ENCODE results near the gene PIGC. TPM values are rescaled to one million over a fixed set of nuclear protein-coding genes. Genes with fewer than 3 reads are reported as not detected.

The PIGC gene
- total RNA-seq, 1 donor from 2014 or later: 28.6 TPM

- Mint-ChIP-seq H3K4me3 (ENCODE audit: low read depth) (no peak overlapping the region), H3K4me1 (ENCODE audit: low read depth) (peaks cover 12% of the 10 kb centered on the region), H3K9me3 (ENCODE audit: low read depth) (peaks cover 5% of the 10 kb centered on the region), H3K36me3 (ENCODE audit: insufficient read depth) (peaks cover 2% of the 10 kb centered on the region), H3K27ac (no peak overlapping the region), H3K27me3 (no peaks in the 10 kb centered on the region)
- peak; percentile 61 for TF ChIP-seq CTCF (IDR thresholded peaks at IDR 0.05; ENCODE audit: unreplicated experiment)
- DNase-seq (ENCODE audit: low spot score, unreplicated experiment): no peak
Observed at GRCh38 chr1:172429331-172430127, 14.3 kb downstream of the PIGC start.

GRCh38 chr1:172427191-172427590 is 16.7 kb downstream of the PIGC start:
- H3K4me3 Mint-ChIP-seq (ENCODE audit: low read depth): no peak overlapping the region
- H3K27me3 Mint-ChIP-seq: no peaks in the 10 kb centered on the region
- H3K4me1 Mint-ChIP-seq (ENCODE audit: low read depth): peaks cover 9% of the 10 kb centered on the region
- no peak overlapping the region for H3K27ac Mint-ChIP-seq
- H3K36me3 Mint-ChIP-seq (ENCODE audit: insufficient read depth): no peaks in the 10 kb centered on the region
- no peaks in the 10 kb centered on the region for H3K9me3 Mint-ChIP-seq (ENCODE audit: low read depth)
- no peak for DNase-seq (ENCODE audit: low spot score, unreplicated experiment)
- no peak for TF ChIP-seq CTCF (IDR thresholded peaks at IDR 0.05; ENCODE audit: unreplicated experiment)

DNA sequence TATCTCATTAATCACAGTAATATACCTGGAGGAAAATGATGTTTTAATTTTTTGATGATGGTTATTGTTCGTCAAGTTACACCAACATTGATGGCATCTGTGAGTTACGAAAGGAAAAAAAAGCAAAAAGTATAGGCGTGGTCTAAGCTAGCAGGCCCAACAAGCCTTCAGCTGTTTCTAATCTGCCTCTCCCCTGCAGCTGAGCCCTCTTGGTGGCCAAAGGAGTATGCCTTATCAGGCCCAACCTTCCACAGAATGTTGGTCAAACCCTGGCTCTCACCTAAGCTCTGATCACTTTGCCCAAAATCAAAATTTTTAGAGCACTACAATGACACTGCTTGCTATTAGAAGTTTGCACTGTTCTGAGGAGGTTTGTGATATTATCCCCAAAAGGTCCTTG is 18.5 kb downstream of the PIGC start:
- Mint-ChIP-seq H3K4me3 (ENCODE audit: low read depth) (no peak overlapping the region), H3K9me3 (ENCODE audit: low read depth) (no peaks in the 10 kb centered on the region), H3K27ac (no peak overlapping the region), H3K27me3 (no peaks in the 10 kb centered on the region), H3K36me3 (ENCODE audit: insufficient read depth) (no peaks in the 10 kb centered on the region), H3K4me1 (ENCODE audit: low read depth) (no peaks in the 10 kb centered on the region)
- DNase-seq (ENCODE audit: low spot score, unreplicated experiment): no peak
- no peak for TF ChIP-seq CTCF (IDR thresholded peaks at IDR 0.05; ENCODE audit: unreplicated experiment)

DNA sequence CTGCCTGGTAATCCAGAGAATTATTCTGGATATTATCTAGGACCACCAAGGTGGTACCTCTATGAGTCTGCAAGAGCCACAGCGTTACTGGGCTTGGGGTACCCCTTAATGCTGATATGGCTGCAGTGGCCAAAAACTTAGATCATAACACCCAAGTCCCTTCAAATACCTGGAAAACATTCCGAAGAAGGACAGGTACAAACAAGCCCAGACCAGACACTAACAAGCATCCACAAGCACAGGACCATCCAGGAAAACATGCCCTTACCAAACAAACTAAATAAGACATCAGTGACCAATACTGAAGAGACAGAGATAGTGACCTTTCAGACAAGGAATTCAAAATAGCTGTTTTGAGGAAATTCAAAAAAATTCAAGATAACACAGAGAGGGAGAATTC is 20.5 kb downstream of the PIGC start:
- H3K27ac Mint-ChIP-seq: no peak overlapping the region

GRCh38 chr1:172421974-172422604 is 21.8 kb downstream of the PIGC start:
- Mint-ChIP-seq H3K27ac (no peak overlapping the region), H3K4me3 (ENCODE audit: low read depth) (no peak overlapping the region), H3K27me3 (no peaks in the 10 kb centered on the region), H3K36me3 (ENCODE audit: insufficient read depth) (no peaks in the 10 kb centered on the region), H3K4me1 (ENCODE audit: low read depth) (no peaks in the 10 kb centered on the region), H3K9me3 (ENCODE audit: low read depth) (no peaks in the 10 kb centered on the region)
- no peak for DNase-seq (ENCODE audit: low spot score, unreplicated experiment)
- no peak for TF ChIP-seq CTCF (IDR thresholded peaks at IDR 0.05; ENCODE audit: unreplicated experiment)

More for the DNA sequence above, 20.5 kb downstream of the PIGC start:
- Mint-ChIP-seq H3K4me1 (ENCODE audit: low read depth) (no peaks in the 10 kb centered on the region), H3K4me3 (ENCODE audit: low read depth) (no peak overlapping the region), H3K27me3 (no peaks in the 10 kb centered on the region), H3K36me3 (ENCODE audit: insufficient read depth) (no peaks in the 10 kb centered on the region), H3K9me3 (ENCODE audit: low read depth) (no peaks in the 10 kb centered on the region)
- no peak for TF ChIP-seq CTCF (IDR thresholded peaks at IDR 0.05; ENCODE audit: unreplicated experiment)
- no peak for DNase-seq (ENCODE audit: low spot score, unreplicated experiment)
